GM12873 (cell line): ENCODE measurements around the gene COL5A1.

Experiments used
- TF ChIP-seq, protein P1 (sequence below): IDR thresholded peaks from 2 replicates; pipeline ENCODE4 v1.5.1; 2012; ENCODE audit warnings: low read depth, mild to moderate bottlenecking, moderate library complexity, low read length, control low read depth; ENCODE audit not compliant: insufficient read depth; ENCODE audit errors: missing control alignments

COL5A1 gene

DNA sequence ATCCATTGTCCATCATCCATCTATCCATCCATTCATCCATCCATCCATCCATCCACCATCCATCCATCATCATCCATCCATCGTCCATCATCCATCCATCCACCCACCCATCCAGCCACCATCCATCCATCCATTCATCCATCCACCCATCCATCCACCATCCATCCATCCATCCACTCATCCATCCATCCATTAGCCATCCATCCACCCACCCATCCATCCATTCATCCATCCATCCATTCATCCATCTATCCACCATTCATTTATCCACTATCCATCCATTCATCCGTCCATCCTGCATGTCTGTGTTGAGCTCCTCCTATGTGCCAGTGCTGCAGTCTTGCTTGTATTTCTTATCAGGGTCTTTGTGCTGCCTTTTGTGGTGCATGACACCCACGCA lies 44.2 kb downstream of the COL5A1 start:
- TF ChIP-seq, protein P1, sequence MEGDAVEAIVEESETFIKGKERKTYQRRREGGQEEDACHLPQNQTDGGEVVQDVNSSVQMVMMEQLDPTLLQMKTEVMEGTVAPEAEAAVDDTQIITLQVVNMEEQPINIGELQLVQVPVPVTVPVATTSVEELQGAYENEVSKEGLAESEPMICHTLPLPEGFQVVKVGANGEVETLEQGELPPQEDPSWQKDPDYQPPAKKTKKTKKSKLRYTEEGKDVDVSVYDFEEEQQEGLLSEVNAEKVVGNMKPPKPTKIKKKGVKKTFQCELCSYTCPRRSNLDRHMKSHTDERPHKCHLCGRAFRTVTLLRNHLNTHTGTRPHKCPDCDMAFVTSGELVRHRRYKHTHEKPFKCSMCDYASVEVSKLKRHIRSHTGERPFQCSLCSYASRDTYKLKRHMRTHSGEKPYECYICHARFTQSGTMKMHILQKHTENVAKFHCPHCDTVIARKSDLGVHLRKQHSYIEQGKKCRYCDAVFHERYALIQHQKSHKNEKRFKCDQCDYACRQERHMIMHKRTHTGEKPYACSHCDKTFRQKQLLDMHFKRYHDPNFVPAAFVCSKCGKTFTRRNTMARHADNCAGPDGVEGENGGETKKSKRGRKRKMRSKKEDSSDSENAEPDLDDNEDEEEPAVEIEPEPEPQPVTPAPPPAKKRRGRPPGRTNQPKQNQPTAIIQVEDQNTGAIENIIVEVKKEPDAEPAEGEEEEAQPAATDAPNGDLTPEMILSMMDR = no peak

DNA sequence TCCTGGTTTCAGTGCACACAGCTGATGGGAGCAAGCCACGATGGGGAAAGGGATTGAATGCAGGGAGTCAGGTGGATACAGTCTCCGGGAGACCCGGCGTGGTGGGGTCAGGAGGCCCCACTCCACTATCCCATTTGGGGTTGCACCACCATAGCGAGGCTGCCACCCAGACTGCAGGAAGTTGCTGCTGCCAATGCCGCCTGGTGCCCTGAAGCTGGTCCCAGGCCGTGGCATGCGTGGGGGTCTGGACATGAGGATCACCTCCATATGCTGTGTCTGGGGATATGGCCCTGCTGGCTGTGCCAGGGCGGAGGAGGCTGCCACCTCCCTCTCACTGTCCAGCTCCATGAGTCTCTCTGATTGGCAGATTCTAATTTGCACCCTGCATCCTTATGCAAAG lies 45.3 kb downstream of the COL5A1 start:
- TF ChIP-seq, protein P1 = no peak

DNA sequence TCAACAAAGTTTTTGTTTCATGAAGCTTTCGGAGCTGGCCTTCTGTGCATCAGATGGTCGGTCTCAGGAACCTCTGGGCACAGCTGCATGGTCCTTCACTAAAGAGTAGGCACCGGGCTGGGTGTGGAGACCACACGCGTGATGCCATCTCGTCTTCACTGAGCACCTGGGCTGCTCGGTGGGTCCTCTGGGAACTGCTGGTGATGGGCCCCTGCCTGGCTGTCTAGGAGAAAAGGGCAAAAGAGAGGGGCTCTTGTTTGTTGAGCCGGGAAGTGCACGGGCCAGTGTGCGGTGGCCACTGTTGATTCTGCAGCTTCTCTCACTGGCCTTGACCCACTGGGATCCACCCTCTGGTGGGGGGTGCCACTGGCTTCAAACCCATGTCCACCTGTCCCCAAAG lies 46.0 kb downstream of the COL5A1 start:
- TF ChIP-seq, protein P1 = no peak

DNA sequence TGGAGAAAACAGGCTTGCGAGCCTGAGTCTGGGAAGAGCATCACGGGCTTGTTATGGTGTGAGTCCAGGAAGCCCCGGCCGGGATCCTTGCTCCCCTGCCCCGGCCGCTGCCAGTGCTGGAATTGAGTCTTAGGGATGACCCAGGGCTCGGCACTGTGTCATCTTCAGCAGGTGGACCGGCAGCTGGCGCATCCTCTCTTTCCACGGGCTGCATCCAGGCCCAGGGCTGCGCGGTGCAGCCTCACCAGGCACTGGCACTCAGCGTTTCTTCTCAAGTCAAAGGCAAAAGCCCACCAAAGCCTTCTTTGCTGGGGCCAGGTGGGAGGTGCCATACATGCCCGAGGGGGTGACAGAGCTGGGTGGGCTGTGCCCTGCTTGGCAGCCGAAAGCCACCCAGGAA lies 46.6 kb downstream of the COL5A1 start:
- TF ChIP-seq, protein P1 = no peak

DNA sequence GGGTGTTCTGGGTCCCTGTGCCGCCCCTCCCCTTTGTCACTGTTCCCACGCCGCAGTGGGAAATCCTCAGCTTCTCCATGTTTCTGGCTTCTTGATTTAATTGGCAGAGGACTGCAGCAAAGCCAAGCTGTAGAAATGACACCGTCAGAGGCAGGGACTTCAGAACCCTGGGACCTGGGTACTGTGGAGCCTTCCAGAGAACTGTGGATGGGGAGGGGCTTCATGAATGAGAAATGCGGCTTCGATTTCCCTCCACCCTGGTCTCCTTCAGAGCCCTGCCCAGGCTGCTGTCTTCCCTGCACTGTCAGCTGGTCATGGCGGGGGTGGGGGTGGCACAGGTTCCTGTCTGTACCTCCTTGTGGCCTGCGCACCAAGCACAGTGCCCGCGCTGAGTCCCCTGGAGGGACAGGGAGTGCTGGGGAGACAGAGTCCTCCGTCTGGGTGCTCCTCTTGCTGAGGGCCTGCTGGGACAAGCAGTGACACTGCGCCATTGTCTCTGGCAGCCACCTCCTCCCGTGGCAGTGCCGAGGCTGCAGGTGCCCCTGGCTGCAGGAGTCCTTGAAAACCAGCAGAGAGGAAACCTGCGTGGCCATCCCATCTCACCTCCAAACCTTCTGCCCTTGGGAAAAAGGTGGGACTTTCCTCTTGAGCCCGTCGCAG lies 47.2 kb downstream of the COL5A1 start:
- TF ChIP-seq, protein P1 = no peak

DNA sequence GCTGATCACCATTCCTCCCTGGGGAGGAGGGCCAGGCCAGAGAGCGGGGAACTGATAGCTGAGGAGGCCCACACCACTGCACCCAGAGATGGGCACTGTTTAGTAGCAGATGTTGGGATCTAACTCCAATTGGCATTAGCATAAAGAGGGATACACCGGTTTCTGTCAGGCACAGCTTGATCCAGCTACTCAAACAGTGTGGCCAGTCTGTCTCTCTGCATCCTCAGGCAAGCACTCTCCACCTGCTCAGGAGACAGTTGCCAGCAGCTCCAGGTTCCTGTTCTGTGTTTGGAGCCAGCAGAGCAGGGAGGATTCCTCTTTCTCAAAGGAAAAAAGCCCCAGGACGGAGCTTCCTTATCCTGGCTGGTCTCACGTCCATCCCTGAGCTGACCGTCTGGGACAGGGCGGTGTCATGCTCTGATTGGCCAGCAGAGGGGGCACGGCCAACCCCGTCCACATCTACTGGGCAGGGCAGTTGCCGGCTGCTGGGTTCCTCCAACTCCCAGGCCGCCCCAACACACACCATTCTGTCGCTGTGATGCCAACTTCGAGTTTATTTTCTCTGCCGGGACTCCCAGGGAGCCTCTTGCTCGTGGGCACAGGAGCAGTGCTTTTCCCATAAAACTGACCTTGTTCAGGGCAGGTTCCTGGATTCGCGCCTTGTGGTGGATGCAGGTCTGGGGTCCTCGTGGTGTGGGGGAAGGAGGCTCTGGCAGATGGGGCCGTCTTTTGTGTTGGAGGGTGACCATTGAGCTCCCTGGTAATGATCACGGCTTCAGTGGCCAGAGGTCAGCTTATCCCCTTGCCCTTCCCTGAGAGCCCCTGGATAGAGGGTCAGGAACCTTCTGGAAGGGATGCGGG lies 47.9 kb downstream of the COL5A1 start:
- TF ChIP-seq, protein P1 = peak; percentile 82

DNA sequence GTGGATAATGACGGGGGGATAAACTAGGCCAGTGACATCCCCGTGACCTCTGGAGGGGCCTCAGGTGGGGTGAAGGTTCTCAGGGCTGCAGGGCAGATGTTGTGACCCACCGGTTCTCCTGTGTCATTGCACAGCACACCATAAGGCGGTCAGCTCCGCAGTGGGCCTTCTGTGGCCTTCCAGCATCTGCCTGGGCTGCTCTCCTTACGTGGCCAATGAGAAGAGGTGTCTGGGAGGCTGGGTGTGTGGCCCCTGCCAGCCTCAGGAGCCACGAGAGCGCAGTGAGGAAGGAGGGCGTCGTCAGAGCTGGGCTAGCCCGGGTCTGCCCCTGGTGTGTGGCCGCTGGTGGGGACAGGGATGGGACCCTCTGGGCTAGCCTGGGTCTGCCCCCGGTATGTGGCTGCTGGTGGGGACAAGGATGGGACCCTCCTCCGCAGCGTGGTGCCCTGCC lies 48.7 kb downstream of the COL5A1 start:
- TF ChIP-seq, protein P1 = no peak
